Vagina (tissue), 2 donors: ENCODE measurements around the gene EIF5A.

Experiments
- POLR2A ChIP-seq, 2 donors: fragments of 450-650 bp; IDR thresholded peaks; one replicate each; pipeline ENCODE4 v1.6.1; 2017; ENCODE audit warnings: antibody characterized with exemption in 2 of 2, mild to moderate bottlenecking in 2 of 2, moderate library complexity in 2 of 2
- POLR2AphosphoS5 ChIP-seq, 2 donors: sonication (generic); formaldehyde crosslinking; IDR thresholded peaks; one replicate each; pipeline ENCODE4 v1.9.0; 2017; ENCODE audit warnings: antibody characterized with exemption in 2 of 2, mild to moderate bottlenecking in 2 of 2, low read depth in 1 of 2; ENCODE audit not compliant: insufficient read depth in 1 of 2
- TF ChIP-seq, protein P1 (sequence below), 3 experiments: fragments of 450-650 bp in 2 of 3; fragments of 200-600 bp in 1 of 3; sonication (generic) in 1 of 3; IDR thresholded peaks; one replicate each; pipeline ENCODE4 v1.5.1; 2017 to 2019; ENCODE audit warnings: antibody characterized with exemption in 3 of 3, mild to moderate bottlenecking in 2 of 3, moderate library complexity in 2 of 3

DNA sequence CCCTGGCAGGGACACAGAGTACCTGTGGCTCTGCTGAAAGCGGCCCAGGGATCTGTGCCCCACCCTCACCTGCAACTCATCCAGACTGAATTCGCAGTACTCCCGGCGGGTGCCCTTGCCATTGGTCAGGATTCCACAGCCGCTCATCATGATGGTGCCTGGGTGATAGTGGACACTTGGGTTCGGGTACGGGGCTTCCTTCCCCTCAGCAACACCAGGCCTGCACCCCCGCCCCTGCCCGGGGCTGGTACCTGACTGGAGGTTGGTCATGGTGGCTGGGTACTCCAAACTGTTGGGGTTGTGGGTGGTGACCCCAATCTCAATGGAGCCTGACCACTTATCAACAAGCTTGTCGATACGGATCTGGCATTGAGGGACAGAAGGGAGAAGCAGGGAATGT lies 18.8 kb downstream of the EIF5A start:
- TF ChIP-seq, protein P1, sequence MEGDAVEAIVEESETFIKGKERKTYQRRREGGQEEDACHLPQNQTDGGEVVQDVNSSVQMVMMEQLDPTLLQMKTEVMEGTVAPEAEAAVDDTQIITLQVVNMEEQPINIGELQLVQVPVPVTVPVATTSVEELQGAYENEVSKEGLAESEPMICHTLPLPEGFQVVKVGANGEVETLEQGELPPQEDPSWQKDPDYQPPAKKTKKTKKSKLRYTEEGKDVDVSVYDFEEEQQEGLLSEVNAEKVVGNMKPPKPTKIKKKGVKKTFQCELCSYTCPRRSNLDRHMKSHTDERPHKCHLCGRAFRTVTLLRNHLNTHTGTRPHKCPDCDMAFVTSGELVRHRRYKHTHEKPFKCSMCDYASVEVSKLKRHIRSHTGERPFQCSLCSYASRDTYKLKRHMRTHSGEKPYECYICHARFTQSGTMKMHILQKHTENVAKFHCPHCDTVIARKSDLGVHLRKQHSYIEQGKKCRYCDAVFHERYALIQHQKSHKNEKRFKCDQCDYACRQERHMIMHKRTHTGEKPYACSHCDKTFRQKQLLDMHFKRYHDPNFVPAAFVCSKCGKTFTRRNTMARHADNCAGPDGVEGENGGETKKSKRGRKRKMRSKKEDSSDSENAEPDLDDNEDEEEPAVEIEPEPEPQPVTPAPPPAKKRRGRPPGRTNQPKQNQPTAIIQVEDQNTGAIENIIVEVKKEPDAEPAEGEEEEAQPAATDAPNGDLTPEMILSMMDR (IDR thresholded peaks at IDR 0.05): no peak
- TF ChIP-seq POLR2AphosphoS5 (IDR thresholded peaks at IDR 0.05; ENCODE audit: insufficient read depth in 1 of 2, low read depth in 1 of 2): no peak
- TF ChIP-seq POLR2A (IDR thresholded peaks at IDR 0.05): no peak
